Pancreas (tissue), 10 donors: ENCODE data around the gene GNG2. TPM values are rescaled to one million over a fixed set of nuclear protein-coding genes. Genes with fewer than 3 reads are reported as not detected.

Experiments used
- ATAC-seq, 4 donors: fragments of 200-7000 bp; cut with Tn5 transposase; one replicate each; pipeline versions ENCODE4 v1.8.0 to v1.9.1; 2020; ENCODE audit warnings: mild to moderate bottlenecking in 4 of 4, moderate library complexity in 4 of 4
- DNase-seq, 6 donors: peaks; one replicate each; pipeline ENCODE4 v3.0.0-alpha.2; 2020
- FAIRE-seq: peaks from 2 replicates; lab custom pipeline; 2012; peaks lifted over from hg19 to GRCh38; lab: Jason Lieb, UNC
- H3K27ac ChIP-seq, 4 donors: fragments of 200-600 bp; sonication (generic); 1 replicate in 3 of 4; 2 replicates in 1 of 4; pipeline versions ENCODE4 v1.5.0 to v1.8.0; 2020
- H3K27me3 ChIP-seq, 4 donors: fragments of 200-600 bp; one replicate each; pipeline ENCODE4 v1.8.0; 2021
- H3K36me3 ChIP-seq, 3 donors: fragments of 200-600 bp; sonication (generic) in 1 of 3; one replicate each; pipeline versions ENCODE4 v1.5.0 to v1.8.0; 2020 to 2021
- H3K4me1 ChIP-seq, 3 donors: fragments of 200-600 bp; one replicate each; pipeline ENCODE4 v1.8.0; 2021
- H3K4me3 ChIP-seq, 4 donors: fragments of 200-600 bp; sonication (generic) in 2 of 4; one replicate each; pipeline versions ENCODE4 v1.5.0 to v1.8.0; 2020 to 2021
- H3K9me3 ChIP-seq, 4 donors: fragments of 200-600 bp; one replicate each; pipeline ENCODE4 v1.8.0; 2021
- CTCF ChIP-seq, 4 donors: fragments of 200-600 bp; sonication (generic) in 3 of 4; IDR thresholded peaks; one replicate each; pipeline versions ENCODE4 v1.5.0 to v1.8.0; 2021; ENCODE audit warnings: antibody characterized with exemption in 4 of 4
- WGBS, 2 donors: extraction: QIAGEN DNeasy Blood & Tissue Kit; methylation state at CpG; one replicate each; pipeline ENCODE4 v1.1.7; 2013; 5-methylcytosine and 5-hydroxymethylcytosine counted together
- intact Hi-C, 3 donors: fragments of 100-400 bp; cut with DNase I; formaldehyde crosslinking; loops; one replicate each; pipeline versions ENCODE4 v1.11.1 to v1.14.2; 2022
- polyA plus RNA-seq, 2 donors: library from polyadenylated mRNA; stranded (reverse); fragments of 200-250 nt; gene quantifications; one replicate each; pipeline ENCODE4 v1.2.3, GENCODE V29; 2013
- total RNA-seq, 6 donors: library from RNA; stranded (reverse); fragmentation: NEBNext Ultra II Directional in 4 of 6; extraction: Animal tissue kit (Norgen Biotek cat#: 25700) in 4 of 6; gene quantifications; one replicate each; pipeline versions ENCODE4 v1.2.1 to v1.2.4, GENCODE V29; 2021 to 2023
- donor health status: healthy with polysubstance abuse.
- donor health status: DM: no; HTN: no; CAD: no; lungs with moderate emphysema.
- donor health status: DM: no; HTN: no; CAD: no.
- donor health status: control.
- donor health status: control.
- donor health status: Bipolar disorder and iron deficiency.
- donor health status: DM: yes; HTN: yes; CAD: no.
- donor health status: DM: no; HTN: no; CAD: no.
- donor health status: DM: no; HTN: no; CAD: no.
- donor health status: DM: yes; HTN: yes; CAD: no.

Gene GNG2
- total and polyA plus RNA-seq, 8 donors: 1.7 to 23.0 (median 7.0) TPM

DNA sequence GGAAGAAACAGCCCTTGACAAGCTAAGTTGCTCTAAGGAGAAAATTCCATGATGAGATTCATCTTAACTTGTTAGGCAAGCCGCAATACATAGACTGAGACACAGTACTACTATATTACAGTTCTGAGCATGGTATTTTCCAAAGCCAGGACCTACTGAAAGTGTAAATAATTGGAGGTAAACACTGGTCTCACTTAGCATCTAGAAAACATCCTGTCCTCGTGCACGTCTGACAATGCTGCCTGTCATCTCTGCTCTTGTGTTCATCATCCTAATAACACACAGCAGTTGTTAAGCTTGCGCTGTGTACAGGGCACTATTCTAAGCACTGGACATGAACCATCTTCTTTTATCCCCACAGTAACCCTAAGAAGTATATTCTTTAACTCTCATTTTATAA lies 64.2 kb downstream of the GNG2 start:
- ATAC-seq (no peak), DNase-seq (no peak), FAIRE-seq (no peak)
- TF ChIP-seq CTCF (IDR thresholded peaks at IDR 0.05): no peak
- H3K9me3 ChIP-seq: no peaks in the 10 kb centered on the region
- H3K4me3 ChIP-seq: no peak overlapping the region
- H3K36me3 ChIP-seq: no peaks in the 10 kb centered on the region
- H3K4me1 ChIP-seq: no peaks in the 10 kb centered on the region
- no peak overlapping the region for H3K27ac ChIP-seq
- H3K27me3 ChIP-seq: no peaks in the 10 kb centered on the region
- WGBS, 2 donors: 71 to 75% methylated on average over 4 of the region's 4 CpGs
- intact Hi-C loops: no loop called here

GRCh38 chr14:51925980-51926379 lies 65.6 kb downstream of the GNG2 start:
- H3K27me3 ChIP-seq: no peaks in the 10 kb centered on the region
- no peak overlapping the region for H3K27ac ChIP-seq
- TF ChIP-seq CTCF (IDR thresholded peaks at IDR 0.05): no peak
- no peaks in the 10 kb centered on the region for H3K9me3 ChIP-seq
- H3K4me3 ChIP-seq: no peak overlapping the region
- WGBS, 2 donors: 76 to 91% methylated on average over 2 of the region's 2 CpGs
- intact Hi-C loops: no loop called here
- H3K4me1 ChIP-seq: no peaks in the 10 kb centered on the region
- H3K36me3 ChIP-seq: no peaks in the 10 kb centered on the region
- no peak for DNase-seq
- no peak for ATAC-seq
- no peak for FAIRE-seq

GRCh38 chr14:51926449-51926848 lies 66.0 kb downstream of the GNG2 start:
- no peaks in the 10 kb centered on the region for H3K4me1 ChIP-seq
- no peaks in the 10 kb centered on the region for H3K27me3 ChIP-seq
- no peak overlapping the region for H3K4me3 ChIP-seq
- ATAC-seq (no peak), DNase-seq (no peak), FAIRE-seq (no peak)
- TF ChIP-seq CTCF (IDR thresholded peaks at IDR 0.05): no peak
- WGBS, 2 donors: 86 to 91% methylated on average over 7 of the region's 7 CpGs
- no peaks in the 10 kb centered on the region for H3K36me3 ChIP-seq
- intact Hi-C loops: no loop called here
- H3K27ac ChIP-seq: no peak overlapping the region
- no peaks in the 10 kb centered on the region for H3K9me3 ChIP-seq

GRCh38 chr14:51928568-51928967 lies 68.2 kb downstream of the GNG2 start:
- no peaks in the 10 kb centered on the region for H3K27me3 ChIP-seq
- 68 to 81% methylated on average over 10 of the region's 10 CpGs for WGBS, 2 donors
- no peak for TF ChIP-seq CTCF (IDR thresholded peaks at IDR 0.05)
- no peaks in the 10 kb centered on the region for H3K9me3 ChIP-seq
- no peak overlapping the region for H3K4me3 ChIP-seq
- DNase-seq: no peak
- no peak for FAIRE-seq
- no peaks in the 10 kb centered on the region for H3K36me3 ChIP-seq
- no peak for ATAC-seq
- H3K4me1 ChIP-seq: no peaks in the 10 kb centered on the region
- no peak overlapping the region for H3K27ac ChIP-seq
- intact Hi-C loops: no loop called here

DNA sequence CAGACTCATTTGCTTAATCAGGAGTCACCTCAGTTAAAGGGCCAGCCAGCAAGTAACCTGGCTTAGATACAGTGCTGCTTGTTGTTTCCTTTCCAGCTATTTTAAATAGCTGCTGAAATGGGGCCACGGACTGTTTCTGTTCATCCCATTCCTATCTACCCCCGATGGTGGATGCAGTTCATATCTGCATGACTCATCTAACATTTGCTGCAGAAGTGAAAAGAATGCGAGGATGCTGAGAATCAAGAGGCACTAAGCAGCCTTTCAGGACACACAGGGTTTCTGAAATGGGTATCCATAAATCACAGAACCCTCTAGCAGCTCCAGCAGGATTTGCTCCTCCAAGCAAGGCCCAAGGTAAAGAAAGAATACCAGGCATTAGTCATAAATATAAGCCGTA lies 68.8 kb downstream of the GNG2 start:
- no peaks in the 10 kb centered on the region for H3K9me3 ChIP-seq
- H3K27ac ChIP-seq: no peak overlapping the region
- no peak for FAIRE-seq
- DNase-seq: no peak
- no peak overlapping the region for H3K4me3 ChIP-seq
- H3K36me3 ChIP-seq: no peaks in the 10 kb centered on the region
- TF ChIP-seq CTCF (IDR thresholded peaks at IDR 0.05): no peak
- no peaks in the 10 kb centered on the region for H3K4me1 ChIP-seq
- ATAC-seq: no peak
- no peaks in the 10 kb centered on the region for H3K27me3 ChIP-seq
- WGBS, 2 donors: 41 to 53% methylated on average over 4 of the region's 4 CpGs
- intact Hi-C loops: no loop called here
